A549 (cell line): Measurements from ENCODE around the gene KCNK3. TPM values are rescaled to one million over a fixed set of nuclear protein-coding genes. Genes with fewer than 3 reads are reported as not detected.
A peak's percentile ranks its signal among the peaks of the same experiment; 100 is the strongest.

Source experiments
- ATAC-seq, 2 experiments: fragments of 200-7000 bp in 1 of 2; fragments of >200 bp in 1 of 2; cut with Nextera tagmentation in 1 of 2; cut with Tn5 transposase in 1 of 2; 3 replicates each; pipeline versions ENCODE4 v1.8.0 to v1.9.1; 2018 to 2020; ENCODE audit warnings: mild to moderate bottlenecking in 1 of 2, moderate library complexity in 1 of 2
- CTCF ChIA-PET: fragments of 300-600 bp; sonication (Branson Sonifier 250); formaldehyde crosslinking; extraction: SDS; loops from one replicate; lab custom pipeline; 2021; ENCODE audit warnings: antibody characterized with exemption, inconsistent platforms; lab: Yijun Ruan, JAX
- POLR2A ChIA-PET: fragments of 350-600 bp; formaldehyde crosslinking; extraction: SDS; loops from one replicate; lab custom pipeline; 2021; ENCODE audit warnings: antibody characterized with exemption, inconsistent platforms; lab: Yijun Ruan, JAX
- DNase-seq, 2 experiments: peaks; one replicate each; pipeline versions ENCODE4 v3.0.0 to v3.0.0-alpha.2; 2011 to 2016; ENCODE audit warnings: low read depth in 1 of 2, low spot score in 1 of 2
- FAIRE-seq: peaks from 2 replicates; lab custom pipeline; 2011; peaks lifted over from hg19 to GRCh38; lab: Jason Lieb, UNC
- H3K27ac ChIP-seq, 2 experiments: fragments of >200 bp; sonication (Bioruptor Twin); formaldehyde crosslinking; 3 replicates each; pipeline ENCODE4 v1.5.1; 2016 to 2017
- H3K4me1 ChIP-seq: fragments of >200 bp; sonication (Bioruptor Twin); formaldehyde crosslinking; 3 replicates; pipeline ENCODE4 v1.6.1; 2016
- H3K4me2 ChIP-seq: fragments of >200 bp; sonication (Bioruptor Twin); formaldehyde crosslinking; 3 replicates; pipeline ENCODE4 v1.6.1; 2016
- H3K4me3 ChIP-seq: fragments of >200 bp; sonication (Bioruptor Twin); formaldehyde crosslinking; 3 replicates; pipeline ENCODE4 v1.5.1; 2016
- H3K9me3 ChIP-seq: fragments of >200 bp; sonication (Bioruptor Twin); formaldehyde crosslinking; 3 replicates; pipeline ENCODE4 v1.6.1; 2016
- BCL3 ChIP-seq: fragments of >200 bp; sonication (Bioruptor Twin); formaldehyde crosslinking; IDR thresholded peaks from 3 replicates; pipeline ENCODE4 v1.6.1; 2016
- CBX2 ChIP-seq: fragments of 200-600 bp; sonication (generic); IDR thresholded peaks from 2 replicates; pipeline ENCODE4 v1.6.1; 2016; ENCODE audit warnings: low read depth, mild to moderate bottlenecking, borderline replicate concordance
- FOSL2 ChIP-seq, 2 experiments: fragments of 450-650 bp in 1 of 2; fragments of >200 bp in 1 of 2; sonication (Bioruptor Twin) in 1 of 2; formaldehyde crosslinking; IDR thresholded peaks; 2 replicates each; pipeline versions ENCODE4 v1.5.0 to v1.6.1; 2016 to 2020; ENCODE audit warnings: mild to moderate bottlenecking in 1 of 2, moderate library complexity in 1 of 2
- HES2 ChIP-seq: fragments of >200 bp; sonication (Bioruptor Twin); formaldehyde crosslinking; IDR thresholded peaks from 2 replicates; pipeline ENCODE4 v1.6.1; 2016
- HOXA7 ChIP-seq: fragments of 250-450 bp; sonication (Bioruptor Pico); IDR thresholded peaks from 2 replicates; pipeline ENCODE4 v1.5.0; 2020; ENCODE audit warnings: mild to moderate bottlenecking, moderate library complexity
- HOXB13 ChIP-seq: fragments of 250-450 bp; sonication (Bioruptor Pico); IDR thresholded peaks from 2 replicates; pipeline ENCODE4 v1.5.0; 2020; ENCODE audit warnings: low read depth, mild to moderate bottlenecking, moderate library complexity
- KDM1A ChIP-seq: fragments of 200-600 bp; sonication (generic); IDR thresholded peaks from 2 replicates; pipeline ENCODE4 v1.6.1; 2016; ENCODE audit warnings: low read depth, mild to moderate bottlenecking
- MAFK ChIP-seq: fragments of 450-650 bp; IDR thresholded peaks from 2 replicates; pipeline ENCODE4 v1.6.1; 2014; ENCODE audit not compliant: partially characterized antibody
- MAX ChIP-seq: IDR thresholded peaks from 2 replicates; pipeline ENCODE4 v1.6.1; 2012
- NFE2L2 ChIP-seq: fragments of 150-350 bp; conservative IDR thresholded peaks from 2 replicates; pipeline ENCODE4 v1.6.1; 2014; ENCODE audit warnings: low read length
- NPAS2 ChIP-seq: fragments of 250-450 bp; sonication (Bioruptor Pico); IDR thresholded peaks from 2 replicates; pipeline ENCODE4 v1.8.0; 2022; ENCODE audit warnings: mild to moderate bottlenecking, moderate library complexity, borderline replicate concordance
- POLR2A ChIP-seq: IDR thresholded peaks from 2 replicates; pipeline ENCODE4 v1.6.1; 2012; ENCODE audit warnings: mild to moderate bottlenecking, low read length
- POLR2AphosphoS2 ChIP-seq: conservative IDR thresholded peaks from 2 replicates; pipeline ENCODE4 v1.6.1; 2012; ENCODE audit warnings: low read length, improper control_type of control experiment, inconsistent platforms
- RAD21 ChIP-seq, 2 experiments: fragments of >200 bp in 1 of 2; sonication (Bioruptor Twin) in 1 of 2; formaldehyde crosslinking in 1 of 2; IDR thresholded peaks in 1 of 2; conservative IDR thresholded peaks in 1 of 2; 2 replicates in 1 of 2; 3 replicates in 1 of 2; pipeline ENCODE4 v1.6.1; 2012 to 2018; ENCODE audit warnings: inconsistent platforms in 1 of 2
- REST ChIP-seq: fragments of 200-600 bp; sonication (generic); IDR thresholded peaks from 2 replicates; pipeline ENCODE4 v1.6.1; 2016; ENCODE audit warnings: antibody characterized with exemption, mild to moderate bottlenecking, moderate library complexity
- RNF2 ChIP-seq: fragments of 200-600 bp; sonication (generic); IDR thresholded peaks from 2 replicates; pipeline ENCODE4 v1.6.1; 2016; ENCODE audit warnings: low read depth, mild to moderate bottlenecking, antibody characterized with exemption, moderate library complexity, borderline replicate concordance
- SREBF2 ChIP-seq: fragments of 450-650 bp; IDR thresholded peaks from 2 replicates; pipeline ENCODE4 v1.6.1; 2014; ENCODE audit warnings: mild to moderate bottlenecking, moderate library complexity
- USF2 ChIP-seq: fragments of 450-650 bp; IDR thresholded peaks from 2 replicates; pipeline ENCODE4 v1.6.1; 2014; ENCODE audit warnings: antibody characterized with exemption
- ZNF302 ChIP-seq: fragments of 250-450 bp; sonication (Bioruptor Pico); IDR thresholded peaks from 2 replicates; pipeline ENCODE4 v1.9.0; 2021; ENCODE audit warnings: inconsistent platforms, mild to moderate bottlenecking, moderate library complexity
- WGBS: methylation state at CpG from one replicate; pipeline ENCODE4 v1.1.6; 2017; ENCODE audit errors: missing lambda C conversion rate; 5-methylcytosine and 5-hydroxymethylcytosine counted together
- polyA plus RNA-seq, 4 experiments: library from polyadenylated mRNA; depleted of rRNA in 3 of 4; stranded (reverse); fragments of >200 nt; fragmentation: RNase III in 1 of 4; extraction: RNeasy Plus Mini Kit Qiagen cat#74134 plus additional on column Dnase treatment in 1 of 4; gene quantifications; 2 replicates in 3 of 4; 3 replicates in 1 of 4; pipeline ENCODE4 v1.2.3, GENCODE V29; 2011 to 2017

KCNK3 gene
- polyA plus RNA-seq, 2 of the 4 experiments (the other 2 are of a cell fraction), result 2.4 to 2.8 TPM

- Histone ChIP-seq H3K4me2 (no peak overlapping the region), H3K27ac (peak overlapping the region in 1 of 2 experiments; percentile 4; a peak in 2 of 6 replicates), H3K4me1 (peaks cover 32% of the 10 kb centered on the region), H3K9me3 (no peaks in the 10 kb centered on the region), H3K4me3 (no peak overlapping the region)
- no peak for TF ChIP-seq RNF2
- no peak for TF ChIP-seq HES2
- no peak for TF ChIP-seq NPAS2 (CRISPR knock-in tag)
- no peak for TF ChIP-seq MAX
- no peak for TF ChIP-seq ZNF302 (CRISPR knock-in tag)
- TF ChIP-seq REST, result no peak
- no peak for TF ChIP-seq BCL3
- no peak for TF ChIP-seq HOXB13 (CRISPR knock-in tag)
- TF ChIP-seq NFE2L2, result no peak
- no peak for TF ChIP-seq MAFK
- POLR2A ChIA-PET, result interaction anchor here (1.8 kb wide), 1 partner anchor 9 kb away, joined by 4 read pairs; the partner anchor contains the start of gene CENPA
- 91% methylated on average over 5 of the region's 5 CpGs for WGBS
- CTCF ChIA-PET, result interaction anchor here (0.6 to 2.1 kb wide), 4 partner anchors 11 to 255 kb away, joined by 3 to 10 read pairs (median 4); no protein-coding TSS in a partner anchor
- FAIRE-seq, result no peak
- ATAC-seq, result no peak
- no peak for DNase-seq
Observed at GRCh38 chr2:26776195-26776800, 83.8 kb downstream of the KCNK3 start.

- FAIRE-seq, result no peak
- ChIA-PET CTCF (interaction anchor here (0.6 to 2.2 kb wide), 7 partner anchors 9 to 131 kb away, joined by 3 to 7 read pairs (median 4); no protein-coding TSS in a partner anchor), POLR2A (interaction anchor here (0.7 to 1.8 kb wide), 5 partner anchors 8 to 196 kb away, joined by 3 to 5 read pairs (median 4); partner anchors contain the start of gene CENPA)
- Histone ChIP-seq H3K9me3 (no peaks in the 10 kb centered on the region), H3K4me3 (no peak overlapping the region), H3K4me2 (no peak overlapping the region), H3K4me1 (peaks cover 14% of the 10 kb centered on the region), H3K27ac (peak overlapping the region in 1 of 2 experiments; percentile 33; a peak in 1 of 6 replicates)
- no peak for DNase-seq
- peak in 1 of 2 experiments; percentile 16; a peak in 4 of 6 replicates for ATAC-seq
- WGBS, result 97% methylated on average over 18 of the region's 18 CpGs
- TF ChIP-seq POLR2A, result 0 out of 2 replicates have a peak, but pooled peaks have one; percentile 3
- no peak for TF ChIP-seq POLR2AphosphoS2
Observed at GRCh38 chr2:26778098-26778497, 85.6 kb downstream of the KCNK3 start.

- Histone ChIP-seq H3K9me3 (no peaks in the 10 kb centered on the region), H3K4me2 (no peak overlapping the region), H3K4me3 (no peak overlapping the region), H3K4me1 (peaks cover 12% of the 10 kb centered on the region; the same call in 1 of the 3 replicates), H3K27ac (peak overlapping the region in 1 of 2 experiments; percentile 33; a peak in 1 of 6 replicates)
- FAIRE-seq, result no peak
- TF ChIP-seq USF2 (no peak), HOXA7 (CRISPR knock-in tag) (no peak), KDM1A (no peak), SREBF2 (no peak), CBX2 (no peak), FOSL2 (IDR thresholded peaks at IDR 0.05) (no peak), FOSL2 (CRISPR knock-in tag; IDR thresholded peaks at IDR 0.05) (no peak), NFE2L2 (no peak), RAD21 (conservative IDR thresholded peaks at IDR 0.05 in 1 of 2, IDR thresholded peaks at IDR 0.05 in 1 of 2) (no peak)
- ChIA-PET POLR2A (interaction anchor here (0.7 to 1.1 kb wide), 3 partner anchors 16 to 196 kb away, joined by 4 to 5 read pairs (median 4); no protein-coding TSS in a partner anchor), CTCF (interaction anchor here (0.6 to 2.2 kb wide), 7 partner anchors 9 to 152 kb away, joined by 3 to 7 read pairs (median 4); no protein-coding TSS in a partner anchor)
- WGBS, result 78% methylated on average over 3 of the region's 3 CpGs
- ATAC-seq, result no peak; a peak in 2 of 6 replicates
- no peak for DNase-seq
Observed at GRCh38 chr2:26778507-26778906, 86.0 kb downstream of the KCNK3 start.
